Activated effector memory CD4-positive, alpha-beta T cell treated with anti-CD3 and anti-CD28 coated beads, Interleukin-2, amount 50 U/mL, for 16 hours (primary cell): Measurements from ENCODE around the gene CPLX1.
"Not testable (repeated sequence)": the region's sequence is repeated elsewhere in the genome, so short reads cannot be mapped to it uniquely, and the experiment has no call there.

Experiments used
- DNase-seq: peaks from one replicate; pipeline ENCODE4 v3.0.0-alpha.2; 2020

Gene CPLX1

GRCh38 chr4:774419-775092, 51.4 kb downstream of the CPLX1 start:
- not testable (repeated sequence) for DNase-seq

- DNase-seq, result no peak
These were observed 52.7 kb downstream of the CPLX1 start for GRCh38 chr4:773214-773613.

- no peak for DNase-seq
These were observed 53.2 kb downstream of the CPLX1 start for GRCh38 chr4:772776-773175.

GRCh38 chr4:772118-772517, 53.8 kb downstream of the CPLX1 start:
- DNase-seq, result no peak

- no peak for DNase-seq
These were observed 54.5 kb downstream of the CPLX1 start for GRCh38 chr4:771464-771863.

- no peak for DNase-seq
These were observed 55.9 kb downstream of the CPLX1 start for GRCh38 chr4:770022-770421.

GRCh38 chr4:769511-769910, 56.4 kb downstream of the CPLX1 start:
- DNase-seq, result no peak

GRCh38 chr4:768995-769394, 56.9 kb downstream of the CPLX1 start:
- no peak for DNase-seq

GRCh38 chr4:768076-768475, 57.9 kb downstream of the CPLX1 start:
- DNase-seq, result no peak

GRCh38 chr4:766559-767283, 59.2 kb downstream of the CPLX1 start:
- DNase-seq, result no peak

GRCh38 chr4:766152-766515, 59.8 kb downstream of the CPLX1 start:
- no peak for DNase-seq

- DNase-seq, result no peak
These were observed 61.3 kb downstream of the CPLX1 start for GRCh38 chr4:764405-765169.

GRCh38 chr4:763922-764321, 62.0 kb downstream of the CPLX1 start:
- no peak for DNase-seq

- no peak for DNase-seq
These were observed 62.6 kb downstream of the CPLX1 start for GRCh38 chr4:763191-763810.

GRCh38 chr4:762211-763190, 63.4 kb downstream of the CPLX1 start:
- no peak for DNase-seq

GRCh38 chr4:761739-762138, 64.2 kb downstream of the CPLX1 start:
- DNase-seq, result no peak

GRCh38 chr4:761086-761485, 64.8 kb downstream of the CPLX1 start:
- no peak for DNase-seq

GRCh38 chr4:760616-761015, 65.3 kb downstream of the CPLX1 start:
- no peak for DNase-seq

GRCh38 chr4:759810-760209, 66.1 kb downstream of the CPLX1 start:
- DNase-seq, result not testable (repeated sequence)

- DNase-seq, result no peak
These were observed 68.8 kb downstream of the CPLX1 start for GRCh38 chr4:757111-757510.

GRCh38 chr4:754221-755120, 71.5 kb downstream of the CPLX1 start:
- DNase-seq, result no peak
